HG02840 (cell line): ENCODE results near the gene DLGAP4.

Experiments used
- ATAC-seq: cut with Tn5 transposase; IDR thresholded peaks from one replicate; pipeline ENCODE4 v1.9.1; 2021; ENCODE audit warnings: mild to moderate bottlenecking, moderate library complexity, moderate number of reproducible peaks; ENCODE audit not compliant: unreplicated experiment, low FRiP score

The DLGAP4 gene

GRCh38 chr20:36305602-36306551 lies at the start of gene DLGAP4:
Gene DLGAP4 (plus strand): TSS chr20:36306339. CDS start chr20:36431718, 125,379 bp downstream.
- ATAC-seq = no peak

- ATAC-seq = no peak
These were observed 46.7 kb upstream of the DLGAP4 start for GRCh38 chr20:36259177-36260061.

GRCh38 chr20:36260316-36260715 lies 45.8 kb upstream of the DLGAP4 start:
- ATAC-seq = no peak

GRCh38 chr20:36261389-36262105 lies 44.6 kb upstream of the DLGAP4 start:
- ATAC-seq = no peak

- ATAC-seq = no peak
These were observed 43.7 kb upstream of the DLGAP4 start for GRCh38 chr20:36262440-36262839.

GRCh38 chr20:36264426-36265246 lies 41.5 kb upstream of the DLGAP4 start:
- no peak for ATAC-seq

- no peak for ATAC-seq
These were observed 40.0 kb upstream of the DLGAP4 start for GRCh38 chr20:36266189-36266588.

- no peak for ATAC-seq
These were observed 38.3 kb upstream of the DLGAP4 start for GRCh38 chr20:36267605-36268381.

- no peak for ATAC-seq
These were observed 37.4 kb upstream of the DLGAP4 start for GRCh38 chr20:36268440-36269342.

- no peak for ATAC-seq
These were observed 36.6 kb upstream of the DLGAP4 start for GRCh38 chr20:36269507-36269906.

GRCh38 chr20:36270744-36271638 lies 35.1 kb upstream of the DLGAP4 start:
- ATAC-seq = no peak

GRCh38 chr20:36271639-36272546 lies 34.2 kb upstream of the DLGAP4 start:
- ATAC-seq = no peak

- ATAC-seq = no peak
These were observed 33.5 kb upstream of the DLGAP4 start for GRCh38 chr20:36272547-36273220.

- ATAC-seq = no peak
These were observed 32.5 kb upstream of the DLGAP4 start for GRCh38 chr20:36273414-36274180.
